Measurements from ENCODE around the gene PIK3R6. TPM values are rescaled to one million over a fixed set of nuclear protein-coding genes. Genes with fewer than 3 reads are reported as not detected.

The PIK3R6 gene
- total and polyA plus RNA-seq, 4 experiments from 2014 or later: 0.13 to 0.47 (median 0.21) TPM

GRCh38 chr17:8883353-8883752, 15.9 kb upstream of the PIK3R6 start:
- Histone ChIP-seq H3K36me3 (ENCODE audit: insufficient read depth, low read length) (peaks cover 86% of the 10 kb centered on the region), H3K9me3 (ENCODE audit: control insufficient read depth in 1 of 2, low read length in 2 of 2) (no peaks in the 10 kb centered on the region), H3K4me1 (ENCODE audit: insufficient read depth, low read length) (no peaks in the 10 kb centered on the region), H3K4me3 (ENCODE audit: low read length in 2 of 2) (no peak overlapping the region), H3K27me3 (ENCODE audit: insufficient read depth, low read length) (no peaks in the 10 kb centered on the region), H3K27ac (ENCODE audit: low read depth, low read length) (no peak overlapping the region)
- H3K4me1 Mint-ChIP-seq: peaks cover 0 to 11% (median 3%) of the 10 kb centered on the region in 4 donors
- intact Hi-C loops (cut with micrococcal nuclease): no loop called here
- peak overlapping the region in 2 of 7 donors; percentile 66 to 80 for H3K27ac Mint-ChIP-seq
- H3K9me3 Mint-ChIP-seq: peaks cover 0 to 4% (median 0%) of the 10 kb centered on the region in 8 donors
- peaks cover 64 to 79% of the 10 kb centered on the region in 2 donors for H3K36me3 Mint-ChIP-seq
- no peak overlapping the region for H3K4me3 Mint-ChIP-seq
- CTCF ChIA-PET (ENCODE audit: partially characterized antibody): no interaction called here
- POLR2A ChIA-PET (ENCODE audit: partially characterized antibody): no interaction called here
- DNase-seq: no peak
- no peaks in the 10 kb centered on the region for H3K27me3 Mint-ChIP-seq

- Histone ChIP-seq H3K27ac (ENCODE audit: low read depth, low read length) (no peak overlapping the region), H3K9me3 (ENCODE audit: control insufficient read depth in 1 of 2, low read length in 2 of 2) (no peaks in the 10 kb centered on the region), H3K27me3 (ENCODE audit: insufficient read depth, low read length) (no peaks in the 10 kb centered on the region), H3K4me3 (ENCODE audit: low read length in 2 of 2) (no peak overlapping the region), H3K4me1 (ENCODE audit: insufficient read depth, low read length) (no peaks in the 10 kb centered on the region), H3K36me3 (ENCODE audit: insufficient read depth, low read length) (peaks cover 73% of the 10 kb centered on the region)
- ChIA-PET POLR2A (ENCODE audit: partially characterized antibody) (no interaction called here), CTCF (ENCODE audit: partially characterized antibody) (interaction anchor here (1.2 kb wide), 1 partner anchor 13 kb away, joined by 4 read pairs; no protein-coding TSS in a partner anchor)
- Mint-ChIP-seq H3K27me3 (no peaks in the 10 kb centered on the region), H3K4me3 (no peak overlapping the region), H3K9me3 (peaks cover 0 to 4% (median 0%) of the 10 kb centered on the region in 8 donors), H3K27ac (peak overlapping the region in 1 of 7 donors; percentile 70), H3K4me1 (peaks cover 0 to 11% (median 6%) of the 10 kb centered on the region in 4 donors), H3K36me3 (peaks cover 66 to 80% of the 10 kb centered on the region in 2 donors)
- no peak for DNase-seq
- intact Hi-C loops (cut with micrococcal nuclease): no loop called here
Measured at GRCh38 chr17:8881606-8882005, 14.1 kb upstream of the PIK3R6 start.

- no peak overlapping the region for H3K4me3 ChIP-seq (ENCODE audit: low read length in 2 of 2)
- Mint-ChIP-seq H3K27me3 (no peaks in the 10 kb centered on the region), H3K36me3 (peaks cover 57 to 72% of the 10 kb centered on the region in 2 donors), H3K4me3 (peak overlapping the region in 1 of 8 donors; percentile 25), H3K4me1 (peaks cover 0 to 11% (median 6%) of the 10 kb centered on the region in 4 donors), H3K9me3 (no peaks in the 10 kb centered on the region), H3K27ac (peak overlapping the region in 5 of 7 donors; percentile 17 to 78 (median 58))
- no peak overlapping the region for H3K27ac ChIP-seq (ENCODE audit: low read depth, low read length)
- intact Hi-C loops (cut with micrococcal nuclease): no loop called here
- CTCF ChIA-PET (ENCODE audit: partially characterized antibody): no interaction called here
- no peak for DNase-seq
- peaks cover 67% of the 10 kb centered on the region for H3K36me3 ChIP-seq (ENCODE audit: insufficient read depth, low read length)
- H3K4me1 ChIP-seq (ENCODE audit: insufficient read depth, low read length): no peaks in the 10 kb centered on the region
- POLR2A ChIA-PET (ENCODE audit: partially characterized antibody): no interaction called here
- no peaks in the 10 kb centered on the region for H3K9me3 ChIP-seq (ENCODE audit: control insufficient read depth in 1 of 2, low read length in 2 of 2)
- no peaks in the 10 kb centered on the region for H3K27me3 ChIP-seq (ENCODE audit: insufficient read depth, low read length)
Measured at GRCh38 chr17:8880466-8880865, 13.0 kb upstream of the PIK3R6 start.

DNA sequence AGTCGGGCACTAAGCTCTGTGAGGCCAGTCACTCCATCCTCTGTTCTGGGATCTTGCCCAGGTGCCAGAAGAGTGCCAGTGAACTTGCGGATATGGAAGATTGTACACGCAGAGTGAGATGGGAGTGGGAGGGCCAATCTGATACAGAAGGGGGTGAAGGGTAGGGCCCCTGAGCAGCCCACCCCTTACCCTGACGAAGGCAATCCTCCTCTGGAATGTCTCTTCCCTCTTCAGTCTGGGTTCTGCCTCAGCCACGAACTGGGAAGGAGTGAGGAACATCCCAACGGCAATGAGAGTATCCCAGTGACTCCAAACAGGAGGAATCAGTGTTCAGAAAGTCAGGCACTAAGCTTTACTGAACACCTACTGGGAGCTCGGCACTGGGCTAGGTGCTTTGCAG, 11.9 kb upstream of the PIK3R6 start:
- no peaks in the 10 kb centered on the region for H3K4me1 ChIP-seq (ENCODE audit: insufficient read depth, low read length)
- DNase-seq: no peak
- no peaks in the 10 kb centered on the region for H3K9me3 Mint-ChIP-seq
- H3K36me3 ChIP-seq (ENCODE audit: insufficient read depth, low read length): peaks cover 62% of the 10 kb centered on the region
- intact Hi-C loops (cut with micrococcal nuclease): no loop called here
- H3K4me1 Mint-ChIP-seq: peaks cover 0 to 15% (median 8%) of the 10 kb centered on the region in 4 donors
- H3K27me3 ChIP-seq (ENCODE audit: insufficient read depth, low read length): no peaks in the 10 kb centered on the region
- peaks cover 57 to 68% of the 10 kb centered on the region in 2 donors for H3K36me3 Mint-ChIP-seq
- H3K4me3 ChIP-seq (ENCODE audit: low read length in 2 of 2): no peak overlapping the region
- peak overlapping the region in 2 of 7 donors; percentile 14 to 60 for H3K27ac Mint-ChIP-seq
- ChIA-PET CTCF (ENCODE audit: partially characterized antibody) (no interaction called here), POLR2A (ENCODE audit: partially characterized antibody) (interaction anchor here (1.8 kb wide), 1 partner anchor 14 kb away, joined by 4 read pairs; no protein-coding TSS in a partner anchor)
- H3K4me3 Mint-ChIP-seq: no peak overlapping the region
- no peaks in the 10 kb centered on the region for H3K9me3 ChIP-seq (ENCODE audit: control insufficient read depth in 1 of 2, low read length in 2 of 2)
- no peaks in the 10 kb centered on the region for H3K27me3 Mint-ChIP-seq
- H3K27ac ChIP-seq (ENCODE audit: low read depth, low read length): no peak overlapping the region

- Histone ChIP-seq H3K27ac (ENCODE audit: low read depth, low read length) (no peak overlapping the region), H3K27me3 (ENCODE audit: insufficient read depth, low read length) (no peaks in the 10 kb centered on the region), H3K9me3 (ENCODE audit: control insufficient read depth in 1 of 2, low read length in 2 of 2) (no peaks in the 10 kb centered on the region), H3K4me1 (ENCODE audit: insufficient read depth, low read length) (no peaks in the 10 kb centered on the region), H3K4me3 (ENCODE audit: low read length in 2 of 2) (no peak overlapping the region), H3K36me3 (ENCODE audit: insufficient read depth, low read length) (peaks cover 47% of the 10 kb centered on the region)
- H3K4me3 Mint-ChIP-seq: no peak overlapping the region
- POLR2A ChIA-PET (ENCODE audit: partially characterized antibody): interaction anchor here (1.8 kb wide), 1 partner anchor 13 kb away, joined by 4 read pairs; no protein-coding TSS in a partner anchor
- CTCF ChIA-PET (ENCODE audit: partially characterized antibody): interaction anchor here (1.0 kb wide), 1 partner anchor 17 kb away, joined by 3 read pairs; no protein-coding TSS in a partner anchor
- peaks cover 46 to 55% of the 10 kb centered on the region in 2 donors for H3K36me3 Mint-ChIP-seq
- no peaks in the 10 kb centered on the region for H3K27me3 Mint-ChIP-seq
- H3K4me1 Mint-ChIP-seq: peaks cover 0 to 18% (median 8%) of the 10 kb centered on the region in 4 donors
- H3K27ac Mint-ChIP-seq: peak overlapping the region in 4 of 7 donors; percentile 12 to 71 (median 60)
- intact Hi-C loops (cut with micrococcal nuclease): no loop called here
- H3K9me3 Mint-ChIP-seq: no peaks in the 10 kb centered on the region
- no peak for DNase-seq
Measured at GRCh38 chr17:8877984-8878383, 10.5 kb upstream of the PIK3R6 start.

GRCh38 chr17:8875957-8876356, 8.5 kb upstream of the PIK3R6 start:
- no peak for DNase-seq
- no peak overlapping the region for H3K4me3 Mint-ChIP-seq
- Histone ChIP-seq H3K4me3 (ENCODE audit: low read length in 2 of 2) (no peak overlapping the region), H3K4me1 (ENCODE audit: insufficient read depth, low read length) (no peaks in the 10 kb centered on the region), H3K36me3 (ENCODE audit: insufficient read depth, low read length) (peaks cover 27% of the 10 kb centered on the region), H3K27me3 (ENCODE audit: insufficient read depth, low read length) (no peaks in the 10 kb centered on the region), H3K9me3 (ENCODE audit: control insufficient read depth in 1 of 2, low read length in 2 of 2) (no peaks in the 10 kb centered on the region), H3K27ac (ENCODE audit: low read depth, low read length) (no peak overlapping the region)
- peaks cover 30 to 36% of the 10 kb centered on the region in 2 donors for H3K36me3 Mint-ChIP-seq
- ChIA-PET POLR2A (ENCODE audit: partially characterized antibody) (interaction anchor here (0.8 to 1.1 kb wide), 2 partner anchors 8 to 19 kb away, joined by 3 read pairs; partner anchors contain the start of gene PIK3R6), CTCF (ENCODE audit: partially characterized antibody) (interaction anchor here (1.7 to 1.8 kb wide), 2 partner anchors 19 to 26 kb away, joined by 3 to 7 read pairs; no protein-coding TSS in a partner anchor)
- intact Hi-C loops (cut with micrococcal nuclease): no loop called here
- no peaks in the 10 kb centered on the region for H3K27me3 Mint-ChIP-seq
- H3K27ac Mint-ChIP-seq: peak overlapping the region in 2 of 7 donors; percentile 35 to 47
- H3K4me1 Mint-ChIP-seq: peaks cover 0 to 11% (median 7%) of the 10 kb centered on the region in 4 donors
- H3K9me3 Mint-ChIP-seq: no peaks in the 10 kb centered on the region

GRCh38 chr17:8875436-8875835, 8.0 kb upstream of the PIK3R6 start:
- peak overlapping the region in 1 of 7 donors; percentile 42 for H3K27ac Mint-ChIP-seq

More at GRCh38 chr17:8875436-8875835, 8.0 kb upstream of the PIK3R6 start:
- H3K36me3 ChIP-seq (ENCODE audit: insufficient read depth, low read length): peaks cover 23% of the 10 kb centered on the region
- H3K27me3 ChIP-seq (ENCODE audit: insufficient read depth, low read length): no peaks in the 10 kb centered on the region
- intact Hi-C loops (cut with micrococcal nuclease): no loop called here
- no peak overlapping the region for H3K27ac ChIP-seq (ENCODE audit: low read depth, low read length)
- Mint-ChIP-seq H3K9me3 (no peaks in the 10 kb centered on the region), H3K4me3 (no peak overlapping the region), H3K36me3 (peaks cover 26 to 31% of the 10 kb centered on the region in 2 donors), H3K27me3 (no peaks in the 10 kb centered on the region), H3K4me1 (peaks cover 0 to 8% (median 7%) of the 10 kb centered on the region in 4 donors)
- H3K4me1 ChIP-seq (ENCODE audit: insufficient read depth, low read length): no peaks in the 10 kb centered on the region
- DNase-seq: no peak
- ChIA-PET CTCF (ENCODE audit: partially characterized antibody) (interaction anchor here (1.8 kb wide), 1 partner anchor 19 kb away, joined by 7 read pairs; no protein-coding TSS in a partner anchor), POLR2A (ENCODE audit: partially characterized antibody) (interaction anchor here (0.8 kb wide), 1 partner anchor 8 kb away, joined by 3 read pairs; the partner anchor contains the start of gene PIK3R6)
- H3K9me3 ChIP-seq (ENCODE audit: control insufficient read depth in 1 of 2, low read length in 2 of 2): no peaks in the 10 kb centered on the region
- H3K4me3 ChIP-seq (ENCODE audit: low read length in 2 of 2): no peak overlapping the region
